NB4 (cell line): ENCODE measurements around the gene STAT1.

Experiments
- DNase-seq: peaks from one replicate; pipeline ENCODE4 v3.0.0; 2010; ENCODE audit warnings: low read depth
- H3K4me3 ChIP-seq: one replicate; pipeline ENCODE4 v1.5.1; 2011; ENCODE audit warnings: mild to moderate bottlenecking, low read depth, low read length, moderate library complexity
- CTCF ChIP-seq: IDR thresholded peaks from one replicate; pipeline ENCODE4 v1.5.1; 2012; ENCODE audit warnings: low read depth, low read length
- MAX ChIP-seq: IDR thresholded peaks from 2 replicates; pipeline ENCODE4 v1.6.1; 2011; ENCODE audit warnings: low read depth, low read length
- MYC ChIP-seq: IDR thresholded peaks from 2 replicates; pipeline ENCODE4 v1.6.1; 2011; ENCODE audit warnings: low read depth, low read length
- POLR2A ChIP-seq: IDR thresholded peaks from 2 replicates; pipeline ENCODE4 v1.6.1; 2011; ENCODE audit warnings: mild to moderate bottlenecking; ENCODE audit not compliant: insufficient read length; ENCODE audit errors: extremely low read depth

The STAT1 gene

GRCh38 chr2:191010887-191011885 is 2.8 kb downstream of the STAT1 start:
- peak overlapping the region; percentile 6 for H3K4me3 ChIP-seq
- no peak for DNase-seq
- no peak for TF ChIP-seq MAX
- no peak for TF ChIP-seq CTCF
- no peak for TF ChIP-seq POLR2A
- no peak for TF ChIP-seq MYC

- no peak for TF ChIP-seq CTCF
- TF ChIP-seq MAX: no peak
- TF ChIP-seq MYC: no peak
- TF ChIP-seq POLR2A: no peak
- no peak for DNase-seq
- H3K4me3 ChIP-seq: no peak overlapping the region
Measured at GRCh38 chr2:191009541-191010374, 4.2 kb downstream of the STAT1 start.

- H3K4me3 ChIP-seq: no peak overlapping the region
- TF ChIP-seq CTCF (no peak), POLR2A (no peak), MYC (no peak), MAX (no peak)
- DNase-seq: no peak
Measured at GRCh38 chr2:191008286-191008685, 5.7 kb downstream of the STAT1 start.

- H3K4me3 ChIP-seq: no peak overlapping the region
- DNase-seq: no peak
- TF ChIP-seq CTCF (no peak), MAX (no peak), MYC (no peak), POLR2A (no peak)
Measured at GRCh38 chr2:191006997-191007783, 6.8 kb downstream of the STAT1 start.

GRCh38 chr2:191006297-191006696 is 7.7 kb downstream of the STAT1 start:
- H3K4me3 ChIP-seq: no peak overlapping the region
- TF ChIP-seq MAX: no peak
- no peak for TF ChIP-seq MYC
- TF ChIP-seq CTCF: no peak
- no peak for TF ChIP-seq POLR2A
- no peak for DNase-seq
